ENCODE results near the gene MAT1A. TPM values are rescaled to one million over a fixed set of nuclear protein-coding genes. Genes with fewer than 3 reads are reported as not detected.

The MAT1A gene
- total and polyA plus RNA-seq, 2 of the 13 experiments (the other 11 are each of a cell fraction or from before 2014, with no cell fraction given): 57.1 to 76.9 TPM

DNA sequence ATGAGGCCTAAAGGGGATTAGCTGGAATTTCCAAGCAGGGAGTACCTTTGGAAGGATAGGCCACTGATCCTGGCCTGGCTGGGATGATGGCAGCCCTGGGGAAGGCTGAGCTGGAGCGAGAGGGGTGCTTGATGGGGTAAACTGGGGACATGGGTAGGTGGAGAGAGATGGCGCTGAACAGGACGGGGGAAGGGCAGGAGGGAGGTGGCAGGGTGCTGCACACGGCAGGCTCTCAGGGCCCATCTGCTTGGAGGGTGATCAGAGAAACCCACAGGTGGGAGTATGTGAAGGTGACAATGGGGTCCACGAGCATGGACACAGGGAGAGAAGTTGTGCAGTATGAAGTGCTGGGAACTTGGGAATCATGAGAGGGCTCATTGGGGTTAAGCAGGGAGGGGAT lies 10.3 kb downstream of the MAT1A start:
- ATAC-seq: no peak
- intact Hi-C loops (cut with micrococcal nuclease; ENCODE audit: unreplicated experiment): no loop called here

GRCh38 chr10:80278480-80278879 lies 11.0 kb downstream of the MAT1A start:
- no peaks in the 10 kb centered on the region for H3K27me3 ChIP-seq (ENCODE audit: control insufficient read depth in 1 of 2, insufficient read depth in 2 of 2, low read length in 2 of 2)
- peaks cover 16% of the 10 kb centered on the region for H3K79me2 ChIP-seq (ENCODE audit: insufficient read depth, low read length)
- H4K20me1 ChIP-seq (ENCODE audit: insufficient read depth, low read length): no peaks in the 10 kb centered on the region
- in situ Hi-C loops (cut with HindIII; ENCODE audit: extremely low pct_ligation_motif_present, low pct_unique_long_range_greater_than_20kb): no loop called here
- no peak for FAIRE-seq
- H3K4me1 ChIP-seq (ENCODE audit: insufficient read depth, low read length): peaks cover 44% of the 10 kb centered on the region
- no peak overlapping the region for H2AFZ ChIP-seq (ENCODE audit: low read length)
- no peak overlapping the region for H3K4me2 ChIP-seq (ENCODE audit: low read depth, low read length)
- no peak overlapping the region for H3K4me3 ChIP-seq (replicated peaks in 1 of 3; ENCODE audit: insufficient read depth in 1 of 3, low read depth in 2 of 3, low read length in 3 of 3)
- H3K27ac ChIP-seq (ENCODE audit: extremely low read length, insufficient read depth, low read length): peak overlapping the region; percentile 11
- no peak for DNase-seq (ENCODE audit: low spot score)
- BruUV-seq (replicated peaks): no TSS peak
- ChIA-PET POLR2A (interaction anchor here (1.4 kb wide), 1 partner anchor 130 kb away, joined by 3 read pairs; no protein-coding TSS in a partner anchor), CTCF (ENCODE audit: low intra/inter-chr PET ratio, low total read pairs) (no interaction called here)
- H3K9ac ChIP-seq (ENCODE audit: insufficient read depth, low read depth, low read length): no peak overlapping the region
- intact Hi-C loops (cut with micrococcal nuclease; ENCODE audit: unreplicated experiment): no loop called here
- no peak for ATAC-seq
- WGBS (ENCODE audit: low lambda C conversion rate): 88% methylated on average over 5 of the region's 5 CpGs
- H3K36me3 ChIP-seq (replicated peaks in 1 of 2; ENCODE audit: control insufficient read depth in 1 of 2, insufficient read depth in 2 of 2, low read length in 2 of 2): peaks cover 17 to 67% of the 10 kb centered on the region in 2 experiments
- no peaks in the 10 kb centered on the region for H3K9me3 ChIP-seq (ENCODE audit: low read length)
- TF ChIP-seq HINFP (CRISPR knock-in tag; IDR thresholded peaks at IDR 0.05; ENCODE audit: low read depth) (no peak), TBX3 (IDR thresholded peaks at IDR 0.05; ENCODE audit: borderline replicate concordance) (no peak), ZNF672 (CRISPR knock-in tag; IDR thresholded peaks at IDR 0.05) (no peak), JARID2 (CRISPR knock-in tag; IDR thresholded peaks at IDR 0.05; ENCODE audit: insufficient replicate concordance) (no peak), MTA1 (CRISPR knock-in tag; IDR thresholded peaks at IDR 0.05; ENCODE audit: borderline replicate concordance) (no peak), RBFOX2 (IDR thresholded peaks at IDR 0.05; ENCODE audit: low read depth, low read length) (no peak)
- TF ChIP-seq, protein P1, sequence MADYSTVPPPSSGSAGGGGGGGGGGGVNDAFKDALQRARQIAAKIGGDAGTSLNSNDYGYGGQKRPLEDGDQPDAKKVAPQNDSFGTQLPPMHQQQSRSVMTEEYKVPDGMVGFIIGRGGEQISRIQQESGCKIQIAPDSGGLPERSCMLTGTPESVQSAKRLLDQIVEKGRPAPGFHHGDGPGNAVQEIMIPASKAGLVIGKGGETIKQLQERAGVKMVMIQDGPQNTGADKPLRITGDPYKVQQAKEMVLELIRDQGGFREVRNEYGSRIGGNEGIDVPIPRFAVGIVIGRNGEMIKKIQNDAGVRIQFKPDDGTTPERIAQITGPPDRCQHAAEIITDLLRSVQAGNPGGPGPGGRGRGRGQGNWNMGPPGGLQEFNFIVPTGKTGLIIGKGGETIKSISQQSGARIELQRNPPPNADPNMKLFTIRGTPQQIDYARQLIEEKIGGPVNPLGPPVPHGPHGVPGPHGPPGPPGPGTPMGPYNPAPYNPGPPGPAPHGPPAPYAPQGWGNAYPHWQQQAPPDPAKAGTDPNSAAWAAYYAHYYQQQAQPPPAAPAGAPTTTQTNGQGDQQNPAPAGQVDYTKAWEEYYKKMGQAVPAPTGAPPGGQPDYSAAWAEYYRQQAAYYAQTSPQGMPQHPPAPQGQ (CRISPR knock-in tag; IDR thresholded peaks at IDR 0.05; ENCODE audit: borderline replicate concordance): no peak

More for the DNA sequence above, 10.3 kb downstream of the MAT1A start:
- H3K27me3 ChIP-seq (ENCODE audit: control insufficient read depth in 1 of 2, insufficient read depth in 2 of 2, low read length in 2 of 2): no peaks in the 10 kb centered on the region
- H3K9ac ChIP-seq (ENCODE audit: insufficient read depth, low read depth, low read length): no peak overlapping the region
- H3K4me2 ChIP-seq (ENCODE audit: low read depth, low read length): no peak overlapping the region
- in situ Hi-C loops (cut with HindIII; ENCODE audit: extremely low pct_ligation_motif_present, low pct_unique_long_range_greater_than_20kb): no loop called here
- H3K36me3 ChIP-seq (replicated peaks in 1 of 2; ENCODE audit: control insufficient read depth in 1 of 2, insufficient read depth in 2 of 2, low read length in 2 of 2): peaks cover 19 to 67% of the 10 kb centered on the region in 2 experiments
- no peaks in the 10 kb centered on the region for H4K20me1 ChIP-seq (ENCODE audit: insufficient read depth, low read length)
- WGBS (ENCODE audit: low lambda C conversion rate): 97% methylated on average over 5 of the region's 5 CpGs
- POLR2A ChIA-PET: interaction anchor here (1.4 to 1.9 kb wide), 3 partner anchors 10 to 129 kb away, joined by 3 to 8 read pairs (median 6); partner anchors contain the start of gene MAT1A
- no peak overlapping the region for H2AFZ ChIP-seq (ENCODE audit: low read length)
- FAIRE-seq (no peak), DNase-seq (ENCODE audit: low spot score) (no peak)
- peaks cover 23% of the 10 kb centered on the region for H3K79me2 ChIP-seq (ENCODE audit: insufficient read depth, low read length)
- H3K27ac ChIP-seq (ENCODE audit: extremely low read length, insufficient read depth, low read length): peak overlapping the region; percentile 30
- CTCF ChIA-PET (ENCODE audit: low intra/inter-chr PET ratio, low total read pairs): no interaction called here
- no peak overlapping the region for H3K4me3 ChIP-seq (replicated peaks in 1 of 3; ENCODE audit: insufficient read depth in 1 of 3, low read depth in 2 of 3, low read length in 3 of 3)
- TF ChIP-seq KMT2A (CRISPR knock-in tag; IDR thresholded peaks at IDR 0.05): no peak
- TF ChIP-seq THYN1 (CRISPR knock-in tag; IDR thresholded peaks at IDR 0.05; ENCODE audit: borderline replicate concordance, low read depth): no peak
- TF ChIP-seq ZFP82 (CRISPR knock-in tag; IDR thresholded peaks at IDR 0.05; ENCODE audit: borderline replicate concordance): no peak
- TF ChIP-seq ARID3A (IDR thresholded peaks at IDR 0.05; ENCODE audit: low read depth, low read length): no peak
- no peak for TF ChIP-seq NR2F6 (IDR thresholded peaks at IDR 0.05)
- no peak for TF ChIP-seq NR2F6 (CRISPR knock-in tag; IDR thresholded peaks at IDR 0.05)
- H3K4me1 ChIP-seq (ENCODE audit: insufficient read depth, low read length): peaks cover 44% of the 10 kb centered on the region
- H3K9me3 ChIP-seq (ENCODE audit: low read length): no peaks in the 10 kb centered on the region
- no TSS peak for BruUV-seq (replicated peaks)

Data from HepG2 (cell line).